CD14-positive monocyte (primary cell): Measurements from ENCODE around the gene PDGFD. TPM values are rescaled to one million over a fixed set of nuclear protein-coding genes. Genes with fewer than 3 reads are reported as not detected.

ENCODE experiments used
- DNase-seq, 3 donors: peaks; one replicate each; pipeline ENCODE4 v3.0.0-alpha.2; 2011 to 2022
- H2AFZ ChIP-seq: 2 replicates; pipeline ENCODE4 v1.6.0; 2012; ENCODE audit warnings: mild to moderate bottlenecking, low read depth, low read length, inconsistent platforms; ENCODE audit not compliant: insufficient read depth, poor library complexity, severe bottlenecking
- H3K27ac ChIP-seq, 2 donors: 1 replicate in 1 of 2; 2 replicates in 1 of 2; pipeline ENCODE4 v1.5.1; 2012 to 2013; ENCODE audit warnings: low read length in 2 of 2, control low read depth in 1 of 2, inconsistent platforms in 1 of 2, low read depth in 1 of 2, mild to moderate bottlenecking in 1 of 2
- H3K27me3 ChIP-seq, 2 donors: one replicate each; pipeline versions ENCODE4 v1.6.0 to v1.6.1; 2011 to 2013; ENCODE audit warnings: low read length in 2 of 2; ENCODE audit not compliant: control insufficient read depth in 2 of 2, insufficient read depth in 2 of 2
- H3K36me3 ChIP-seq, 2 donors: replicated peaks in 1 of 2; 1 replicate in 1 of 2; 2 replicates in 1 of 2; pipeline versions ENCODE4 v1.5.1 to v1.6.1; 2012 to 2013; ENCODE audit warnings: low read length in 2 of 2, control low read depth in 1 of 2, inconsistent platforms in 1 of 2, mild to moderate bottlenecking in 1 of 2; ENCODE audit not compliant: insufficient read depth in 2 of 2, control insufficient read depth in 1 of 2
- H3K4me1 ChIP-seq, 2 donors: 1 replicate in 1 of 2; 2 replicates in 1 of 2; pipeline versions ENCODE4 v1.5.1 to v1.6.1; 2012 to 2013; ENCODE audit warnings: low read length in 2 of 2, control low read depth in 1 of 2, inconsistent platforms in 1 of 2, mild to moderate bottlenecking in 1 of 2, moderate library complexity in 1 of 2; ENCODE audit not compliant: insufficient read depth in 2 of 2, control insufficient read depth in 1 of 2
- H3K4me2 ChIP-seq: replicated peaks from 2 replicates; pipeline ENCODE3; 2012; ENCODE audit warnings: low read length, moderate library complexity, mild to moderate bottlenecking; ENCODE audit not compliant: poor library complexity, severe bottlenecking; ENCODE audit errors: extremely low read depth
- H3K4me3 ChIP-seq, 3 experiments: fragments of 200-600 bp in 1 of 3; sonication (generic) in 1 of 3; replicated peaks in 1 of 3; 1 replicate in 2 of 3; 2 replicates in 1 of 3; pipeline ENCODE4 v1.5.1; 2011 to 2013; ENCODE audit warnings: low read length in 3 of 3, mild to moderate bottlenecking in 3 of 3, control low read depth in 2 of 3, low read depth in 2 of 3, inconsistent platforms in 1 of 3, moderate library complexity in 1 of 3
- H3K79me2 ChIP-seq: 2 replicates; pipeline ENCODE4 v1.6.0; 2012; ENCODE audit warnings: mild to moderate bottlenecking, control low read depth, inconsistent platforms, low read length, moderate library complexity; ENCODE audit not compliant: insufficient read depth
- H3K9ac ChIP-seq: 2 replicates; pipeline ENCODE4 v1.6.0; 2017; ENCODE audit warnings: low read length, mild to moderate bottlenecking; ENCODE audit not compliant: insufficient read depth, poor library complexity, severe bottlenecking
- H3K9me3 ChIP-seq, 2 donors: replicated peaks in 1 of 2; 1 replicate in 1 of 2; 2 replicates in 1 of 2; pipeline versions ENCODE4 v1.5.1 to v1.6.1; 2012 to 2013; ENCODE audit warnings: low read length in 2 of 2, control low read depth in 1 of 2; ENCODE audit not compliant: control insufficient read depth in 1 of 2, insufficient read depth in 1 of 2
- H4K20me1 ChIP-seq: 2 replicates; pipeline ENCODE4 v1.6.0; 2012; ENCODE audit warnings: mild to moderate bottlenecking, low read length, control low read depth, moderate library complexity; ENCODE audit not compliant: insufficient read depth
- H3K27ac Mint-ChIP-seq, 7 donors: one replicate each; pipeline ENCODE4 v1.8.0; 2020; ENCODE audit warnings: mild to moderate bottlenecking in 7 of 7, mixed read lengths in 7 of 7, moderate library complexity in 6 of 7, inconsistent platforms in 2 of 7
- H3K27me3 Mint-ChIP-seq, 3 donors: one replicate each; pipeline ENCODE4 v1.8.0; 2021 to 2022; ENCODE audit warnings: low read depth in 3 of 3, mild to moderate bottlenecking in 3 of 3, mixed read lengths in 3 of 3, moderate library complexity in 3 of 3, inconsistent platforms in 1 of 3
- H3K36me3 Mint-ChIP-seq, 2 donors: one replicate each; pipeline ENCODE4 v1.8.0; 2020; ENCODE audit warnings: mixed read lengths in 2 of 2, inconsistent platforms in 1 of 2, mild to moderate bottlenecking in 1 of 2
- H3K4me1 Mint-ChIP-seq: one replicate; pipeline ENCODE4 v1.8.0; 2020; ENCODE audit warnings: mild to moderate bottlenecking, mixed read lengths
- H3K4me3 Mint-ChIP-seq, 2 donors: one replicate each; pipeline ENCODE4 v1.8.0; 2020; ENCODE audit warnings: mild to moderate bottlenecking in 2 of 2, mixed read lengths in 2 of 2, moderate library complexity in 1 of 2
- H3K9me3 Mint-ChIP-seq, 7 donors: one replicate each; pipeline ENCODE4 v1.8.0; 2020 to 2022; ENCODE audit warnings: mixed read lengths in 7 of 7, mild to moderate bottlenecking in 6 of 7, moderate library complexity in 6 of 7, inconsistent platforms in 2 of 7
- CTCF ChIP-seq: fragments of 200-600 bp; IDR thresholded peaks from one replicate; pipeline ENCODE4 v1.8.0; 2022; ENCODE audit warnings: antibody characterized with exemption, mild to moderate bottlenecking
- WGBS: methylation state at CpG from one replicate; pipeline ENCODE4 v1.1.5; 2013; ENCODE audit warnings: missing lambda C conversion rate; ENCODE audit not compliant: insufficient coverage; 5-methylcytosine and 5-hydroxymethylcytosine counted together
- intact Hi-C, 2 donors: fragments of 100-400 bp; cut with micrococcal nuclease; formaldehyde crosslinking; loops; one replicate each; pipeline versions ENCODE4 v1.15.0 to v1.15.1; 2023
- polyA plus RNA-seq, 3 donors: library from polyadenylated mRNA; depleted of rRNA in 1 of 3; unstranded in 2 of 3; stranded (reverse) in 1 of 3; fragments of 300-500 nt in 2 of 3; fragments of >200 nt in 1 of 3; fragmentation: Illumina TruSeq in 2 of 3; gene quantifications; 1 replicate in 2 of 3; 2 replicates in 1 of 3; pipeline ENCODE4 v1.2.3, GENCODE V29; 2012 to 2021

The PDGFD gene
- polyA plus RNA-seq, 3 donors: 0.05 to 0.15 TPM; not detected in 1

DNA sequence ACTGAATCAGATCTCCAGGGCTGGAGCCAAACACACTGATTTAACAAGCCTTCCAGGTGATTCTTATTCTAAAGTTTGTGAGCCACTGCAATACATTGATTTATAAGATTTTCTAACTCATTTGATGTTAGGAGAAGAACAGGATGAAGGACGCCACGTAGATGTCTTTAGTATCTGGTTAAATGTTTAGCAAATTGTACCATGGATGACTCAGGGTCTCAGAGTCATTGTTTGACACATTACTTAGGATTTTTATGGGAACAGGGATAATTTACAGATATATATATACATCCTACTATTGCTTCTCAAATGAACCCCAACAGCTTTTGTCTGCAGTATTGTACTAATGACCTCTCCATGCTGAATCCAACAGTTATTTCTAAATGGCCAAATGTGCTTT is 270.6 kb downstream of the PDGFD start:
- H3K27ac Mint-ChIP-seq: no peak overlapping the region
- whole genome bisulfite sequencing: no CpG with 5 or more reads among the region's 2 CpGs
- DNase-seq: no peak

GRCh38 chr11:103892603-103893002 is 271.3 kb downstream of the PDGFD start:
- Histone ChIP-seq H3K9me3 (no peaks in the 10 kb centered on the region), H2AFZ (no peak overlapping the region), H3K4me1 (peaks cover 12 to 13% of the 10 kb centered on the region in 2 donors), H3K4me3 (no peak overlapping the region), H3K27ac (no peak overlapping the region), H3K27me3 (no peaks in the 10 kb centered on the region), H3K36me3 (no peaks in the 10 kb centered on the region), H4K20me1 (no peaks in the 10 kb centered on the region), H3K9ac (no peak overlapping the region), H3K79me2 (no peaks in the 10 kb centered on the region), H3K4me2 (no peak overlapping the region)
- H3K4me3 Mint-ChIP-seq: no peak overlapping the region
- H3K9me3 Mint-ChIP-seq: peaks cover 0 to 10% (median 4%) of the 10 kb centered on the region in 7 donors
- TF ChIP-seq CTCF: no peak
- peaks cover 15% of the 10 kb centered on the region for H3K4me1 Mint-ChIP-seq
- no peak overlapping the region for H3K27ac Mint-ChIP-seq
- DNase-seq: no peak
- intact Hi-C loops: no loop called here
- WGBS: 89% methylated on average over 4 of the region's 5 CpGs
- peaks cover 0 to 3% of the 10 kb centered on the region in 2 donors for H3K36me3 Mint-ChIP-seq
- H3K27me3 Mint-ChIP-seq: peaks cover 0 to 4% (median 0%) of the 10 kb centered on the region in 3 donors

More for the DNA sequence above, 270.6 kb downstream of the PDGFD start:
- no peak overlapping the region for H3K9ac ChIP-seq
- no peak overlapping the region for H3K4me3 ChIP-seq
- no peak overlapping the region for H3K27ac ChIP-seq
- H2AFZ ChIP-seq: no peak overlapping the region
- no peak for TF ChIP-seq CTCF
- H4K20me1 ChIP-seq: no peaks in the 10 kb centered on the region
- Mint-ChIP-seq H3K36me3 (peaks cover 0 to 3% of the 10 kb centered on the region in 2 donors), H3K4me3 (no peak overlapping the region), H3K9me3 (peaks cover 0 to 10% (median 4%) of the 10 kb centered on the region in 7 donors), H3K4me1 (peaks cover 22% of the 10 kb centered on the region), H3K27me3 (peaks cover 0 to 4% (median 0%) of the 10 kb centered on the region in 3 donors)
- no peaks in the 10 kb centered on the region for H3K9me3 ChIP-seq
- no peak overlapping the region for H3K4me2 ChIP-seq
- H3K36me3 ChIP-seq: no peaks in the 10 kb centered on the region
- H3K4me1 ChIP-seq: peaks cover 19 to 21% of the 10 kb centered on the region in 2 donors
- intact Hi-C loops: no loop called here
- H3K27me3 ChIP-seq: no peaks in the 10 kb centered on the region
- no peaks in the 10 kb centered on the region for H3K79me2 ChIP-seq
